ENCODE results near the gene ITFG1.
"Not testable (repeated sequence)": the region's sequence is repeated elsewhere in the genome, so short reads cannot be mapped to it uniquely, and the experiment has no call there.

ITFG1 gene

GRCh38 chr16:47465919-47466630, 5.2 kb upstream of the ITFG1 start:
- DNase-seq: peak in 1 of 2 experiments; percentile 20
- no peak for TF ChIP-seq POLR2A (IDR thresholded peaks at IDR 0.05; ENCODE audit: low read length)
- no peak for TF ChIP-seq GATA1 (IDR thresholded peaks at IDR 0.05; ENCODE audit: low read depth, low read length)

- TF ChIP-seq POLR2A (IDR thresholded peaks at IDR 0.05; ENCODE audit: low read length): no peak
- TF ChIP-seq GATA1 (IDR thresholded peaks at IDR 0.05; ENCODE audit: low read depth, low read length): no peak
- no peak for DNase-seq
These were observed 3.1 kb upstream of the ITFG1 start for GRCh38 chr16:47463771-47464624.

- TF ChIP-seq GATA1 (IDR thresholded peaks at IDR 0.05; ENCODE audit: low read depth, low read length) (no peak), POLR2A (IDR thresholded peaks at IDR 0.05; ENCODE audit: low read length) (peak; percentile 41)
- peak; percentile 88 to 89 for DNase-seq
These were observed 869 bp upstream of the ITFG1 start for GRCh38 chr16:47461598-47462266.

GRCh38 chr16:47460359-47460710, 528 bp downstream of the ITFG1 start:
- no peak for DNase-seq
- TF ChIP-seq GATA1 (IDR thresholded peaks at IDR 0.05; ENCODE audit: low read depth, low read length) (no peak), POLR2A (IDR thresholded peaks at IDR 0.05; ENCODE audit: low read length) (no peak)

- TF ChIP-seq GATA1 (IDR thresholded peaks at IDR 0.05; ENCODE audit: low read depth, low read length): no peak
- no peak for TF ChIP-seq POLR2A (IDR thresholded peaks at IDR 0.05; ENCODE audit: low read length)
- peak in 1 of 2 experiments; percentile 41 for DNase-seq
These were observed 1.3 kb downstream of the ITFG1 start for GRCh38 chr16:47459603-47460002.

GRCh38 chr16:47458331-47458730, 2.5 kb downstream of the ITFG1 start:
- TF ChIP-seq GATA1 (IDR thresholded peaks at IDR 0.05; ENCODE audit: low read depth, low read length): no peak
- no peak for TF ChIP-seq POLR2A (IDR thresholded peaks at IDR 0.05; ENCODE audit: low read length)
- no peak for DNase-seq

- no peak for DNase-seq
- TF ChIP-seq GATA1 (IDR thresholded peaks at IDR 0.05; ENCODE audit: low read depth, low read length): no peak
- TF ChIP-seq POLR2A (IDR thresholded peaks at IDR 0.05; ENCODE audit: low read length): no peak
These were observed 11.1 kb downstream of the ITFG1 start for GRCh38 chr16:47449788-47450187.

- no peak for TF ChIP-seq POLR2A (IDR thresholded peaks at IDR 0.05; ENCODE audit: low read length)
- TF ChIP-seq GATA1 (IDR thresholded peaks at IDR 0.05; ENCODE audit: low read depth, low read length): no peak
- peak; percentile 45 to 78 for DNase-seq
These were observed 11.9 kb downstream of the ITFG1 start for GRCh38 chr16:47448830-47449575.

- no peak for DNase-seq
- TF ChIP-seq GATA1 (IDR thresholded peaks at IDR 0.05; ENCODE audit: low read depth, low read length): no peak
- no peak for TF ChIP-seq POLR2A (IDR thresholded peaks at IDR 0.05; ENCODE audit: low read length)
These were observed 14.4 kb downstream of the ITFG1 start for GRCh38 chr16:47446431-47446830.

GRCh38 chr16:47442884-47443283, 18.0 kb downstream of the ITFG1 start:
- not testable (repeated sequence) for DNase-seq

GRCh38 chr16:47440066-47440465, 20.8 kb downstream of the ITFG1 start:
- DNase-seq: not testable (repeated sequence)

- not testable (repeated sequence) for DNase-seq
These were observed 26.6 kb downstream of the ITFG1 start for GRCh38 chr16:47434274-47434673.

- TF ChIP-seq GATA1 (IDR thresholded peaks at IDR 0.05; ENCODE audit: low read depth, low read length): no peak
- TF ChIP-seq POLR2A (IDR thresholded peaks at IDR 0.05; ENCODE audit: low read length): no peak
- DNase-seq: no peak
These were observed 28.9 kb downstream of the ITFG1 start for GRCh38 chr16:47431960-47432359.

- no peak for TF ChIP-seq POLR2A (IDR thresholded peaks at IDR 0.05; ENCODE audit: low read length)
- TF ChIP-seq GATA1 (IDR thresholded peaks at IDR 0.05; ENCODE audit: low read depth, low read length): no peak
- DNase-seq: no peak
These were observed 34.1 kb downstream of the ITFG1 start for GRCh38 chr16:47426806-47427205.

Data from erythroblast (primary cell).